DOHH2 (cell line): Measurements from ENCODE around the gene CYP27B1.

ENCODE experiments used
- CTCF ChIP-seq: fragments of 200-600 bp; sonication (generic); IDR thresholded peaks from one replicate; pipeline ENCODE4 v1.5.1; 2014; ENCODE audit warnings: antibody characterized with exemption, mild to moderate bottlenecking, low read depth, low read length; ENCODE audit not compliant: poor library complexity, severe bottlenecking
- EZH2phosphoT487 ChIP-seq: fragments of 200-600 bp; sonication (generic); IDR thresholded peaks from 2 replicates; pipeline ENCODE4 v1.6.1; 2017; ENCODE audit warnings: borderline replicate concordance, mild to moderate bottlenecking, antibody characterized with exemption, low read length, moderate library complexity, mixed read lengths

DNA sequence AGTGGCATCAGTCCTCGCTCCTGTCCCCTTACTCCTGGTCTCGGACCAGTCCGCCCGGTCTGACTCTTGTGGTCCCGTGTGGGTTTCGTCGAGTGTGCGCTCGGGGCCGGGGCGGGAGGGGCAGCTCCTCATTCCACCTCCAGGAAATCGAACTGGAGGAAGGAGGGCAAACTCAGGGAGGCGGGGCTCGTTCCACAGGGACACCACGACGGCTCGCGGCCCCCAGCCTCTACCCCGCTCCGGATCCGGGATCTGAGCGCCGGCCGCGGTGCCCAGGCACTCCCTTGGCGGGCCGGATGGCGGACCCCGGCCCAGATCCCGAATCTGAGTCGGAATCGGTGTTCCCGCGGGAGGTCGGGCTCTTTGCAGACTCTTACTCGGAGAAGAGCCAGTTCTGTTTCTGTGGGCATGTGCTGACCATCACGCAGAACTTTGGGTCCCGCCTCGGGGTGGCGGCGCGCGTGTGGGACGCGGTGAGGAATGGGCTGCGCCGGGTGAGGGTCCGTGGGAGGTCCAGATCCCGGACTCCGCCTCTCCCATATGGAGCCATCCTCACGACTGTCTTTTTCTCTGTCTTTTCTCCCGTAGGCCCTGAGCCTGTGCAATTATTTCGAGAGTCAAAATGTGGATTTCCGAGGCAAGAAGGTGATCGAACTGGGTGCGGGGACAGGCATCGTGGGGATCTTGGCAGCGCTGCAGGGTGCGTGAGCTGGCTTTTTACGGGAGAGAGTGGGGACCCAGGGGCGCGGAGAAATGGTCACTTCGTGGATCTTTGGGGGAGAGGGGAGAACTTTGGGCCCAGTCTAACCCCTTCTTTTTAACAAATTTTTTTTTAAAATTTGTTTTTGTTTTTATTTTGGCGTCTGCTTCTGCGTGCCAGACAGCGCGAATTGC is 5.8 kb upstream of the CYP27B1 start, which contains the start of gene EEF1AKMT3:
- TF ChIP-seq CTCF (no peak), EZH2phosphoT487 (no peak)
